BE2C (cell line): Measurements from ENCODE around the gene SKI.

Experiments used
- DNase-seq: peaks from one replicate; pipeline ENCODE4 v3.0.0-alpha.2; 2020
- H3K27me3 ChIP-seq: fragments of 250-450 bp; sonication (Bioruptor Pico); 2 replicates; pipeline ENCODE4 v1.5.1; 2020; ENCODE audit warnings: mild to moderate bottlenecking
- H3K36me3 ChIP-seq: fragments of 250-450 bp; sonication (Bioruptor Pico); 2 replicates; pipeline ENCODE4 v1.5.1; 2020; ENCODE audit warnings: mild to moderate bottlenecking
- H3K4me1 ChIP-seq: fragments of 250-450 bp; sonication (Bioruptor Pico); 2 replicates; pipeline ENCODE4 v1.5.1; 2020
- H3K4me3 ChIP-seq: 2 replicates; pipeline ENCODE4 v1.5.1; 2011; ENCODE audit warnings: low read depth, low read length
- H3K9me3 ChIP-seq: fragments of 250-450 bp; sonication (Bioruptor Pico); 2 replicates; pipeline ENCODE4 v1.5.1; 2020
- TF ChIP-seq, protein P1 (sequence below): IDR thresholded peaks from 2 replicates; pipeline ENCODE4 v1.5.1; 2012; ENCODE audit warnings: mild to moderate bottlenecking, low read depth, low read length

SKI gene

GRCh38 chr1:2230781-2231531 lies 2.8 kb downstream of the SKI start:
- Histone ChIP-seq H3K36me3 (no peaks in the 10 kb centered on the region), H3K9me3 (no peaks in the 10 kb centered on the region), H3K4me3 (peak overlapping the region; percentile 71), H3K27me3 (no peaks in the 10 kb centered on the region), H3K4me1 (no peaks in the 10 kb centered on the region; the same call in 1 of the 2 replicates)
- TF ChIP-seq, protein P1, sequence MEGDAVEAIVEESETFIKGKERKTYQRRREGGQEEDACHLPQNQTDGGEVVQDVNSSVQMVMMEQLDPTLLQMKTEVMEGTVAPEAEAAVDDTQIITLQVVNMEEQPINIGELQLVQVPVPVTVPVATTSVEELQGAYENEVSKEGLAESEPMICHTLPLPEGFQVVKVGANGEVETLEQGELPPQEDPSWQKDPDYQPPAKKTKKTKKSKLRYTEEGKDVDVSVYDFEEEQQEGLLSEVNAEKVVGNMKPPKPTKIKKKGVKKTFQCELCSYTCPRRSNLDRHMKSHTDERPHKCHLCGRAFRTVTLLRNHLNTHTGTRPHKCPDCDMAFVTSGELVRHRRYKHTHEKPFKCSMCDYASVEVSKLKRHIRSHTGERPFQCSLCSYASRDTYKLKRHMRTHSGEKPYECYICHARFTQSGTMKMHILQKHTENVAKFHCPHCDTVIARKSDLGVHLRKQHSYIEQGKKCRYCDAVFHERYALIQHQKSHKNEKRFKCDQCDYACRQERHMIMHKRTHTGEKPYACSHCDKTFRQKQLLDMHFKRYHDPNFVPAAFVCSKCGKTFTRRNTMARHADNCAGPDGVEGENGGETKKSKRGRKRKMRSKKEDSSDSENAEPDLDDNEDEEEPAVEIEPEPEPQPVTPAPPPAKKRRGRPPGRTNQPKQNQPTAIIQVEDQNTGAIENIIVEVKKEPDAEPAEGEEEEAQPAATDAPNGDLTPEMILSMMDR = no peak
- no peak for DNase-seq

- Histone ChIP-seq H3K4me3 (peak overlapping the region; percentile 71), H3K27me3 (no peaks in the 10 kb centered on the region), H3K9me3 (no peaks in the 10 kb centered on the region), H3K4me1 (no peaks in the 10 kb centered on the region; the same call in 1 of the 2 replicates), H3K36me3 (no peaks in the 10 kb centered on the region)
- DNase-seq = peak; percentile 76
- TF ChIP-seq, protein P1 = no peak
These were observed 3.6 kb downstream of the SKI start for GRCh38 chr1:2231532-2232254.

DNA sequence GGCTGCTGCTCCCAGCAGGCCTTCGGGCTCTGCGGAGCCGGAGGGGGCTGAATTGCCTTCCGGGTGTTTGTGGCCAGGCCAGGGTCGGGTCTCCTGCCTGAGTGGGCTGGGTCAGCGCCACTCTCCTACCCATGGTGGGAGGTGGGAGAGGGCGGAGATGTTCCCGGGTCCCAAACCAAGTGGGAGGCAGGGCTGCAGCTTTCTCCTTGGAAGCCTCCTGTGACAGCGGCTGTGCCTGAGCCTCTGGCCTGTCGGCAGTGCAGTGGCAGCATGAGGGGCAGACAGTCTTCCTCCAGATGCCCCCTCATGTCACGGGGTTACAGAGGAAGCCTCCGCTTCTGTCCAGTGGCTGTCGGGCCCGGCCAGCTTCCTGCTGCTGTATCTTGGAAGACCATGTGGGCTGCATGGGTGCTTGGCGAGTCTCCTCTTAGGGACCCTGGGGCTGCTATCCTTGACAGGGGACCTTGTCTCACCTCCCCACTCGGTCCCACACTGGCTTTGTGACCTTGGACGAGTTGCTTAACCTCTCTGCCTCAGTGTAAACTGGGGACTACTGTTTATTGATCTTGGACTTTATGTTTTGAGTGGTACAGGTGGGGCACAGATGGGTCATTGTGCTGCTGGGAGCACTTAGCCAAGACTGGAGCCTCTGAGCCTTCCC lies 4.3 kb downstream of the SKI start:
- no peak for DNase-seq
- Histone ChIP-seq H3K36me3 (no peaks in the 10 kb centered on the region), H3K27me3 (no peaks in the 10 kb centered on the region), H3K4me1 (no peaks in the 10 kb centered on the region; the same call in 1 of the 2 replicates), H3K9me3 (no peaks in the 10 kb centered on the region), H3K4me3 (peak overlapping the region; percentile 71; the same call in 1 of the 2 replicates)
- TF ChIP-seq, protein P1 = no peak

GRCh38 chr1:2232916-2233438 lies 4.9 kb downstream of the SKI start:
- H3K27me3 ChIP-seq = no peaks in the 10 kb centered on the region
- H3K4me3 ChIP-seq = no peak overlapping the region
- TF ChIP-seq, protein P1 = no peak
- no peak for DNase-seq
- no peaks in the 10 kb centered on the region; the same call in 1 of the 2 replicates for H3K4me1 ChIP-seq
- H3K36me3 ChIP-seq = no peaks in the 10 kb centered on the region
- no peaks in the 10 kb centered on the region for H3K9me3 ChIP-seq

DNA sequence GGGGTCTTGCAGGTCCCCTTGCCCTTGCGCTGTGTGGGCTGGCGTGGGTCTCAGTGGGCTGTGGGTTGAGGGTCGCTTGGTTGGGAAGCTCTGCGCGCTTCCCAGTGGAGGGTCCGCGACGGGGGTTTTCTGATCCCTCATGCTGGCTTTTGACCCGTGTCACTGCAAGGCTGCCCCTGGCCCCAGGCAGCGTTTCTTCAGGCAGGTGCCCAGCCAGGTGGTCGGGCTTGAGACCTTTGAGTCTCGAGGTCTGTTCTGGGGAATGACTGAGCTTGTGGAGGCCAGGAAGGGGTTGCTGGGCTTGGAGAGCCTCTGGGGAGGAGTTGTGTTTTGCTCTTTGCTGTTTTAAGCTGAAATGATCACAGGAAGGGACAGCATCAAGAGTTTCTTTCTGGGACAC lies 5.3 kb downstream of the SKI start:
- TF ChIP-seq, protein P1 = no peak
- Histone ChIP-seq H3K4me1 (no peaks in the 10 kb centered on the region; the same call in 1 of the 2 replicates), H3K27me3 (no peaks in the 10 kb centered on the region), H3K9me3 (no peaks in the 10 kb centered on the region), H3K36me3 (no peaks in the 10 kb centered on the region), H3K4me3 (no peak overlapping the region)
- no peak for DNase-seq
